Kidney glomerular epithelial cell (primary cell): ENCODE results near the gene NLRP1.
"Not testable (repeated sequence)": the region's sequence is repeated elsewhere in the genome, so short reads cannot be mapped to it uniquely, and the experiment has no call there.

Source experiments
- DNase-seq: peaks from one replicate; lab custom pipeline; 2025; lab: John Stamatoyannopoulos, UW

NLRP1 gene

DNA sequence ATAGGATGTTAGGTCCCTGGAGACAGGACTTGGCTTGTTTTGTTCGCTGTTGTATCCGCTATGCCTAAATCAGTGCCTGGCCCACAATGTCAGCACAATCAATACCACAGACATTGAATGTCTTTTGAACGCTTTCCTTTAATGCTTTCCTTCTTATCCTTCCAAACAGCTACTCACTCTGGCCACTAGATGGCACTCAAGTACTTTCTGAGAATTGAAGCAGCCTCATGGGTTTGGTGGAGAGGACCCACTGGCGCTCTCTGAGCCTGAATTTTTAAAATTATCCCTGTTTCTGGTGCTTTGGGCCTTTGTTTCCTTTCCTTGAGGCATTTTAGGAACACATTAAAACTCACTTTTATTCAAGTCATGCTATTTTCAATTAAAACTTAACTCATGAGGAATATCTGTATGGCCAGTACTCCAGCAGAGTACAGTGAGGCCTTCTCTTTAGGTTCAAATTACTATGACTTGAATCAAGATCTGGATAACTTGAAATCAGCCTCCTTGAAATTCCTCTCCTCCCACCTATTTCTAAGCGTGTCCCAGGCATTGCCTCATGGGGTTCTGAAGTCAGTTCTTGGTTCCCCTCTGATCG is 3.2 kb upstream of the NLRP1 start:
- peak; percentile 69 for DNase-seq

DNA sequence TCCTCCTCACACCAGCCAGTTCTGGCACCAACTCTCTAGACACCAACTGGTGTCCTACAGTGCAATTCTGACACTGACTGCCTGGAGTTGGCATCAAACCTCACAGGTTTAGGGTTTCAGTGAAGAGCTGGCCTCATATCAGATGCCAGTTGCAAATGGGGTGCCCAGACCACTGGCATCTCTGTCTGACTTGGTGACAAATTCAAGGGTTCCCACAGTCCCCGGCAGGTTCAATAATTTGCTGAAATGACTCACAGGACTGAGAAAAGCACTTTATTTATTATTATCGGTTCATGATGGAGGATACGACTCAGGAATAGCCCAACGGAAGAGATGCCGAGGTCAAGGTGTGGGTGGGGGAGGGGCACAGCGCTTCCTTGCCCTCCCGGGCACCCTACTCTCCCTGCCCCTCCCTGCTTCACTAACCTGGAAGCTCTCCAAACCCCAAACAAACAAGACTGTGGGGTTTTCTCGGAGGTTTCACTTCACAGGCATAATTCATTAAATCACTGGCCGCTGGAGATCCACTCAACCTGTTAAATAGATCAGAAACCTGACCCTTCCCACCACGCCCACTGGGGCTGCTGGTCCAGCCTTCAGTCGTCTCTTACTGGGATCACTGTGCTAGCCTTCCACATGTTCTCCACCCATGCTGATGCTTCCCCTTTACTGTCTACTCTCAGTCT is 1.7 kb upstream of the NLRP1 start:
- DNase-seq = peak; percentile 55

DNA sequence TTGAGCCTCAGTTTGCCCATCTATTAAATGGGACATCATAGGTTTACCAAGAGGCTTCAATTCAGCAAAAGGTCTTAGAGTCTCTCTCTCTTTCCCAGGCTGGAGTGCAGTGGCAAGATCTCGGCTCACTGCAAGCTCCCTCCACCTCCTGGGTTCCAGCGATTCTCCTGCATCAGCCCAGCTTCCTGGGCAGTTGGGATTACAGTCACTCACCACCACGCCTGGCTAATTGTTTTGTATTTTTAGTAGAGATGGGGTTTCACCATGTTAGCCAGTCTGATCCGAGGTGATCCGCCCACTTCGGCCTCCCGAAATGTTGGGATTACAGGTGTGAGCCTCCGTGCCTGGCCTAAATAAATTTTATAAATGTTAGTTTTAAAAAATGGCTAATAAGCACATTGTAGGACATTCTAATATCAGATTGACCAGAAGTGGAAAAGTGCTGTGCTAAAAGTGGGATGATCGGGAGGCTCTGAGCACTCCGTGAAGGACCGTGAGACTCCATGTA is 1.0 kb upstream of the NLRP1 start:
- no peak for DNase-seq

DNA sequence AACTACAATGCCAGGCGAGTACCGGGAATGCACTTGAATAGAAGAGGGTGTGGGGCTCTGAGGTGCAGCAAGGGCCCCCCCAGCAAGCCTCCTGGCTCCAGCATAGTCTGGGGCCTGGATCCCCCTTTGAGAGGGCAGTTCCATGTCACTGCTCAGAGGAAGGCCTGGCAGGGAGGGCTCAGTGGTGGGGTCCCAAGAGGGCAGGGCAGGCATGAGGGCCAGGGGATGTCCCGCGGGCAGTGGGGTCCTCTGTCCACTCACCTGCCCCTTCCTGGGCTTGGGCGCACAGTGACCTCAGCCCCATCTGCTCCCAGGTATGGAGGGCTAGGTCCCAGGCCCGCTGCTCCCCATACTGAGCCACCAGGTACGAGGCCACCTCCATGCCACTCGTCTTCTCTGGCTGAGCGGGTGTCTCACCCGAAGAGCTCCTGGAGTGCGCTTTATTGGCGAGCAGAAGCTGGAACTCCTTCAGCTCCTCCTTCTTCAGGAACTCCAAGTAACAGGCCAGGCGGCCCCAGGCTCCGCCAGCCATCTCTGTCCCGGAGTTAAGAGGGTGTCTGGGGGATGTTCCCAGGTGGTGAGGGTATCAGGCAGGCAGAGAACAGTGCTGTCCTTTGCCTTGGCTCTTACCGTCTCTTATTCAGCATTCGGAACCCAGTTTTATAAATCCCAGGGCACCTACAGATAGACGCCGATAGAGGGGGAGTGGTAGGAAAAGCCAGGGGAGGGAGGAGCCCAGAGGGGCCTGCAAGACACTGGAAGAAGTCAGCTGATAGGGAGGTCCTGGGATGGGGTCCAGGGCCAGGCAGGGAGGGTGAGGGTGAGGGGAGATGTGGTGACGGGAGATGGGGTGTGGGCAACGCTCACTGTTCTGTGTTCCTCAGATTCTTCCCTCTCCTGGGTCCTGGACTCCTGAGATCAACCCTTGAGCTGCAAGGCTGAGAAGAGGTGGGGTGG is 605 bp downstream of the NLRP1 start:
- no peak for DNase-seq

DNA sequence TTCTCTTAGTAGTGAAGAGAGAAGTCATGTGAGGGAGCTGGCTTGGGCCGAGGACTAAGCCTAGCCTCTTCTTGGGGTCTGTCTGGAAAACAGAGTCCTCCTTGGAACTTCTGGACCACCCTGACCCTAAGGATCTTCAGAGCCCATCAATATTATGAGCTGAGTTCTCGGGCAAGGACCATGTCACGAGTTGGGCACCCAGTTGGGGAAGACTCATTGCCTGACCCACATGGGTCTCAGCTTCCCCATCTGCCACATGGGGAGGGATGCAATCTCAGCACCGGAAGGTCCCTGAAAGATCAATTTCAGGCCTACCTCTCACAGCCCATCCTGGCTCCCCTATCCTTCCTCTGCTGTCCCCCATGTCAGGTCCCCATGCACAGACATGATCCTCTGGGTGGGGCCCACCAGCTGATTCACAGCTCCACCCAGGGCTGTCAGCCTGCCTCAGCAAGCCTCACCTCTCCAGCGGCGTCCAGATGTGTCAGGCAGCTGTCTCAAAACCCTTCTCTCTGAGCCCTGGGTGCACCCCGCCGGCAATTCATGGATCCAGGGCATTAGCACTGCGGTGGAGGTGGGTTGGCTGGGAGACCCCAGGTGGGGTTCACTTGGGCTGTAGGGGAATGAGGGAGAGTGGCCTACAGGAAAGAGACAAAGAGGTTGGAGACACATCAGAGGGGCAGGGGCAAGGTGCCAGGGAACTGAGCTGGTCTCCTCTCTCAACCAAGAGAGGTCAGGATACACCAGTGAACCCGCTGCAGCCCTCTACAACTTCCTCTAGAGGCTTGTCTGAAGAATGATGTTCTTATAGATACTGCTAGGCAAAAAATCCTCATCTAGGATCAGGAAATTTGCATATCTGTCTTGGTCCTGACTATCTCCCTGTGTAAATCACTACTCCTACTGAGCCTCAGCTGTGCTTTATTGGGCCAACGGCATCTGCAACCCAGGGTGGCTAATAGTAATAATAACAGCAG is 1.8 kb downstream of the NLRP1 start:
- no peak for DNase-seq

DNA sequence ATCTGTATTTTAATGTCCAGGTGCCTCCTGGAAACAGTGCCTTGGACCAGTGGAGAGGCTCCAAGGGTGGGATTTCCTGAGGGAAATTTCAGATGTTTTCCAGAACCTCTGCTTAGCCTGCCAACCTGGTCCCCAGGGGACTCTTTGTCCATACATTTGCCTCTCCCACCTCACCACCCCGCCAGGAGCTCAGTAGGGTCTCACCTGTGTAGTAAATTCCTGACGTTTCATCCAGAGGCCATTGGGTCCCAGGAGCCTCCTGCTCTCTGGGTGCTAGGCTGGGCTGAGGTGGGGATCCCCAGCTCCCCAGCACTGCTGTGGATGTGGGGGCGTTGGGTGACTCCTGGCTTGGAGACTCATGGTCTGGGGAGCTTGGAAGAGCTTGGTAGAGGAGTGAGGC is 2.7 kb downstream of the NLRP1 start:
- DNase-seq = no peak

DNA sequence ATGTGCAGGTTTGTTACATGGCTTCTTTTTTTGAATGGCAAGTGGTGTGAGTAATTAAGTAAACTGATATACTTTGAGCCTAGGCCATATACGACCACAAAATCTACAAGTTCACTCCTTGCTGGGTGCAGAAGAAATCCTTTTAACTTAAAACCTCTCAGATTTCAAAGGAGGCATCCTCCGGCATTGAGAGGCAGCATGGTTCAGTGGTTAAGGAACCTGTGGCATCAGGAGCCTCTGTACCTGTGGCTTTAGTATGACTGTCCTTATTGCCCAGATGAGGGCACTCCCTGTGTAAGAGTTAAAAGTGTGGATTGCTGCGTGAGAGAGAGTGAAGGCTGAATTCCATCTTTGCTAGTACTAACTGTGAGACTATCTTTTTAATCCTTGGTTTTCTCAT is 3.3 kb downstream of the NLRP1 start:
- no peak for DNase-seq

DNA sequence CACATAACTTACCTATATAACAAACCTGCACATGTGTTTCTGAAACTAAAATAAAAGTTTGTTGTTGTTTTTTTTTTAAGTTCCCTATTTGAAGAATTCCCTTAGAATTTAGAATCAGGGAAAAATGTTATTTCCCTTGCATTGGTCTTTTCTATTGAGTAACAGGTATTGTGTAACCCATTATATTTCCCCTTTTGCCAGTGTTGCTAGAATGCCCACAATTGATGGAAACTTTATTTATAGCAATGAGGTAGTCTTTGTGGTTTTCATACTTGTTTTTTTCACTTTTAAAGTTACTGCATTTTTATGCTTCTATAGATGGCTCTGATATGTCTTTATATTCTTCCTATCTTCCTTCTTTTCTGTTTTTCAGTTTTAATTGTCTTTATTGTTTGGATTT is 3.9 kb downstream of the NLRP1 start:
- DNase-seq = no peak

DNA sequence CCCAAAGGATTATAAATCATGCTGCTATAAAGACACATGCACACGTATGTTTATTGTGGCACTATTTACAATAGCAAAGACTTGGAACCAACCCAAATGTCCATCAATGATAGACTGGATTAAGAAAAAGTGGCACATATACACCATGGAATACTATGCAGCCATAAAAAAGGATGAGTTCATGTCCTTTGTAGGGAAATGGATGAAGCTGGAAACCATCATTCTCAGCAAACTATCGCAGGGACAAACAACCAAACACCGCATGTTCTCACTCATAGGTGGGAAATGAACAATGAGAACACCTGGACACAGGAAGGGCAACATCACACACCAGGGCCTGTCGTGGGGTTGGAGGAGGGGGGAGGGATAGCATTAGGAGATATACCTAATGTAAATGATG is 5.5 kb downstream of the NLRP1 start:
- not testable (repeated sequence) for DNase-seq

DNA sequence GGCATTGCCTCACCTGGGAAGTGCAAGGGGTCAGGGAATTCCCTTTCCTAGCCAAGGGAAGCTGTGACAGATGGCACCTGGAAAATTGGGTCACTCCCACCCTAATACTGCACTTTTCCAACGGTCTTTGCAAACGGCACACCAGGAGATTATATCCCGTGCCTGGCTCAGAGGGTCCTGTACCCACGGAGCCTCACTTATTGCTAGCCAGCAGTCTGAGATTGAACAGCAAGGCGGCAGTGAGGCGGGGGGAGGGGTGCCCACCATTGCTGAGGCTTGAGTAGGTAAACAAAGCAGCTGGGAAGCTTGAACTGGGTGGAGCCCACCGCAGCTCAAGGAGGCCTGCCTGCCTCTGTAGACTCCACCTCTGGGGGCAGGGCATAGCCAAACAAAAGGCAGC is 11.3 kb downstream of the NLRP1 start:
- not testable (repeated sequence) for DNase-seq

DNA sequence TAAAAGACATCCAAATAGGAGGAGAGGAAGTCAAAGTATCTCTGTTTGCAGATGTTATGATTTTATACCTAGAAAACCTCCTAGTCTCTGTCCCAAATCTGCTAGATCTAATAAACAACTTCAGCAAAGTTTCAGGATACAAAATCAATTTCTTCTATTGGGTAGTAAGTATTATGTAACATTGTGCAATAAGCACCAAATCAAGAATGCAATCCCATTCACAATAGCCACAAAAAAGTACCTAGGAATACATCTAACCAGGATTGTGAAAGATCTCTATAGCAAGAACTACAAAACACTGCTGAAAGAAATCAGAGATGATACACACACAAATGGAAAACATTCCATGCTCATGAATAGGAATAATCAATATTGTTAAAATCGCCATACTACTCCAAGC is 13.0 kb downstream of the NLRP1 start:
- DNase-seq = no peak

DNA sequence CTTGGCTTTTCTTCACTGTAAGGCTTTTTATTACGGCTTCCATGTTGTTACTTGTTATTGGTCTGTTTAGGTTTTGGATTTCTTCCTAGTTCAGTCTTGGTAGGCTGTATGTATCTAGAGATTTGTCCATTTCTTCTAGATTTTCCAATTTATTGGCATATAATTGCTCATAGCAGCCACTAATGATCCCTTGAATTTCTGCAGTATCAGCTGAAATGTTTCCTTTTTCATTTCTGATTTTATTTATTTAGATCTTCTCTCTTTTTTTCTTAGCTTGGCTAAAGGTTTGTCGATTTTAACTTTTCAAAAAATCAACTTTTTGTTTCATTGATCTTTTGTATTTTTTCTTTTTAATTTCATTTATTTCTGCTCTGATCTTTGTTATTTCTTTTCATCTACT is 18.5 kb downstream of the NLRP1 start:
- DNase-seq = no peak

DNA sequence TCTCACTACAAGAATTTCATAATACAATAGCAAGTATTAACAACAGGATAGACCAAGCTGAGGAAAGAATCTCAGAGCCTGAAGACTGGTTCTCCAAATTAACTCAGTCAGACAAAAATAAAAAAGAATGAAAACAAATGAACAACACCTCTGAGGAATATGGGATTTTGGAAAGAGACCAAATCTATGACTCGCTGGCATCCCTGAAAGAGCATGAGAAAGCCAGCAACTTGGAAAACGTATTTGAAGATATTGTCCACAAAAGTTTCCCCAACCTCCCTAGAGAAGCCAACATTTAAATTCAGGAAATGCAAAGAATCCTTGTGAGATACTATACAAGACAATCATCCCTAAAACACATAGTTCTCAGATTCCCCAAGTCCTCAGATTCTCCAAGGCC is 20.9 kb downstream of the NLRP1 start:
- no peak for DNase-seq

DNA sequence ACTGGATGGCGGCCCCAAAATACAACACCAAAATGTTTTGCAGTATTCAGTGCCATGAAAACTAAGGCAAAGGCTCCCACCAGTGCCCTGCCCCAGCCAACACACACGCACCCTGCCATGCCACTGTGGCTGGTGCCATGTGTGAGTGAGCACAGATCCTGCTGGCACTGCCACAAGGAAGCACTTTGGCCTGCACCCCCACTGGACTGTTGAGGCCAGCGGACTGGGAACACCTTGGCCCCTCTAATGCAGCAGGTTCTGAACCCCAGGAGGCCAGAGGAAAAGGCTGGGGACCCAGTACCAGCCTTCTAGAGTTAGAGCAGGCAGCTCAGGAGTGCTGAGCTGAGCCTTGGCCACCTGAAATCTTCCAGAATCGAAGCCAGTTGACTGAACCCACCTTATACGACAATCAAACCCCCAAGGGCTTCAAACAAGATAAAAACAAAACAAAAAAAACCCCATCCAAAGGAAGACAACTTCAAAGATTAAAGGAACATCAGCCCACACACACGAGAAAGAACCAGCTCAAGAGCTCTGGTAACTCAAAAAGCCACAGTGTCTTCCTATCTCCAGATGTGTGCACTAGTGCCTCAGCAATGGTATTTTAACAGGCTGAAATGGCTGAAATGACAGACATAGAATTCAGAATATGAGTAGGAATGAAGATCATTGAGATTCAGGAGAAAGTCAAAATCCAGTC is 21.5 kb downstream of the NLRP1 start:
- no peak for DNase-seq

DNA sequence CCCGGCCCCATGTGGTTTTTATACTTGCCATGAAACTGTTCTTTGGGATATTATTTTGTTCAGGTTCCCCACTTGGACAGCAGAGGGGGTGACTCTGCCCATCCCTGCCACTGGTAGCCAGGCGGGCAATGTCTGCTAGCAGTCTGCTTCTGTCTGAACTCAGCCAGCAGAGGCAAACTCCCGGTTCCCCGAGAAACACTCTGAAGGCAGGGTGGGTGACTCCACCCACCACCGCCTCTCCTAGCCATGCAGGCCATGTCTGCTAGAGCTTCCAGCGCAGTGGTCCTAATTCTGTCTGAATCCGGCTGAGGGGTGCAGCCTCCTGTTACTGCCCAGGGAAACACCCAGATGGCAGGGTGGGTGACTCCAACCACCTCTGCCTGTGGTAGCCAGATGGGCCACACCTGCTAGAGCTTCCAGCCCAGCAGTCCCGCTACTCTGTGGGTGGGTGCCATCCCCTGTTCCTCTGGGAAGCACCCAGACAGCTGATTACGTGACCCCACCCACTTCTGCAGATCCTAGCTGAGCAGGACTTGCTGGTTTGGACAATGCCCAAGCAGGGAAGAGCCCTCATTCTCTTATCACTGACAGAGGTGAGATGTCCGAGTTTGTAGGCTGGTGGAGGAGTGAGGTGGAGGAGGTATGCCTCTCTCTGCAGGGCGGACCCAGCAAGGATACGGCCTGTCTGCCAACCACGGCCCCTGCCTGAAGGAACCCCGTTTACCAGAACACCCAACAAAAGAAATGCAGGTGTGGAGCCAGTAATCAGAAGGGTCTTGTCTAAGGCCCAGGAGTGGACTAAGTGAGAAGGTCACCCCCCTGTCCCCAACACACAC is 22.4 kb downstream of the NLRP1 start:
- no peak for DNase-seq

DNA sequence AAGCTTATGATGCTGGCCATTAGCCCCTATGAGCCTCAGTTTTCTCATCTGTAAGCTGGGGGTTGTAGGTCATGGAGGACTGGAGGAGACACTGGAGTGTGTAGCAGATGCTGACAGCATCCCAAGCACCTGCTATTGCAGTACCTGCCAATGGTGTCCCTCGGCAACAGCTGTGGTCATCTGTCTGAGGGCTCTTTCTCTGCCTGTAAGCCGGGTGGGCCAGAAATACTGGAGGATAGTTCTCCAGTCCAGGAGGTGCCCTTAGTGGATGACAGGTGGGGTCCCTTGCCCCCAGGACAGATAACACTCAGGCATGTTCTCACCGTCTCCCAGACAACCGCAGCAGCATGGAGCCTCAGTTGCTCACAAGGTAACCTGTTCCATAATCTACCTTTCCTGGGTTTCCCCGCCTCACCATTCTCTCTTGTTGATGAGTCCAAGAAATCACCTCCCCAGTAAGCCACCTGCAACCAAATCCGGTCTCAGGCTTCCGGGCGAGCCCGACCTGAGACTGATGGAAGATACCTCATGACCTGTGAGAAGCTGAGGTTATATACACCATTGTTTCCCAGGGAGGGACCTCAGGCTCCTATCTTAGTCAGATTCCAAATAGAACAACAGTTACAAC is 23.8 kb downstream of the NLRP1 start:
- no peak for DNase-seq

DNA sequence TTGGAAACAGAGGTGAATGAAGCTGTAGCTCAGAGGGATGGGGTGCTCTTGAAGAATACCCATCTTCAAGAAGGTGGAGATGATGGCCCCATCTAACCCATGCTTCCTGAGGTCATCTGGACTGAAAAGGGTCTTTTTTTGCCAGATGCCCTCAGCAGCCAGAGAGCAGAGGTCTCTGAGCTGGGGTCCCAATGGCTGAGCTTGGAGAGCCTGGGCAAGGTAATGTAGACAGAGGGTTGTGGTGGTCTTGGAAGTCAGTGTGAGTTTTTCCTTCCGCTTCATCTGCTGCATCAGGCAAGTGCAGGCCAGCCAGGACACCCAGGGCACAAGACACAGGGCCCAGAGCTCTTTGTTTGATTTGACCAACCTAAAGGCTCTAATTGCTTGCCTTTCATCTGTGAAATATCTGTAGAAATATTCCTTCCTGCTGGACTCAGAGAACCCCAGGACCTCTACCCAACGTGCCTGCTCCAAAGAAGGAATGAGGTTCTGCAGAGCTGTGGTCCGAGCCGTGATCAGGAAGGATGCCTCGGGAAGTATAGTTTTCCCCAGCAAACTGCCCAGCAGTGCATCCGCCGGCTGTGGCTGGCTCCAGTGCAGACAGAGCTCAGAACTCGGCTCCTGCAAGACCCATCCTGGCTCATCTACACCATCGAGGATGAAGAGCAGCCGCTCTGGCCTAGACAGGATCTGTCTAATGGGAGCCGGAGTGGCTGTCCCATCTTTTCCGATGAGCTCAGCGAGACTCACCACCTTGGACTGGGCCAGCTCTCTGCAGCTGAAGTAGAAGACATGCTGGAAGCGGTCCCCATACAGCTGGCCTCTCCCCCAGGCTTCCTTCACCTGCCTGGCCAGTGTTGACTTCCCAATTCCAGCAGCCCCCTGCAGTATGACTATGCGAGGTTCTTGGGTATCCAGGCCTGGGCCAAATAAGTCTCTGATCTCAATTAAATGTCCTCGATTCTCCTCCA is 25.2 kb downstream of the NLRP1 start:
- DNase-seq = no peak

DNA sequence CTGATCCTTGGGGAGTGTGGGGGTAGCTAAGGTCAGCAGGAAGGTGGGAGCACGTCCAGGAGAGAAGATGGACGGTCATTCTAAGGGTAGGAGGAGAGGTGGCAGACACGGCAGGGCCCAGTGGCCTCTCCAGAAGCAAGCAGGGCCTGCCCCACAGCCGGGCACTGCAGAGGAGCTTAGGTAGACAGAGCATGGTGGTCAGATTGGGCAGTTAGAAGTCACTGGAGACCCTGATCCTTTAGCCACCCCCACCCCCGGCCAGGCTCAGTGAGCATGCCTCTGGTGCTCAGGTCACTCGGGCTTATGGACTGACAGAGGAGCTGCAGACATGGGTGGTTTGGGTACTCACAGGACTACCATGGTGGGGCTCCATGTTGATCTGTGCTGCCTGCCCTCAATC is 26.3 kb downstream of the NLRP1 start:
- DNase-seq = no peak
